ENCODE data around the gene GLIPR1. TPM values are rescaled to one million over a fixed set of nuclear protein-coding genes. Genes with fewer than 3 reads are reported as not detected.

GLIPR1 gene
- total RNA-seq, 1 donor from 2014 or later, result 44.4 TPM

Other genes starting within 250 kb of the GLIPR1 start
- 12.4 TPM for gene CAPS2, start 150.4 kb upstream of the GLIPR1 start, total RNA-seq
- not detected for gene GLIPR1L1, start 146.1 kb upstream of the GLIPR1 start, total RNA-seq
- gene GLIPR1L2, start 89.7 kb upstream of the GLIPR1 start, total RNA-seq, result 0.78 TPM
- gene KRR1, start 30.9 kb downstream of the GLIPR1 start, total RNA-seq, result 34.4 TPM

Data from mucosa of gallbladder (tissue), 1 donor.